Esophagus squamous epithelium (tissue), 4 donors: ENCODE measurements around the gene CNTN1.

Source experiments
- POLR2A ChIP-seq, 4 donors: fragments of 450-650 bp; IDR thresholded peaks; one replicate each; pipeline ENCODE4 v1.6.1; 2017; ENCODE audit warnings: antibody characterized with exemption in 4 of 4, mild to moderate bottlenecking in 4 of 4, moderate library complexity in 3 of 4
- TF ChIP-seq, protein P1 (sequence below), 6 experiments: fragments of 450-650 bp in 4 of 6; fragments of 200-600 bp in 2 of 6; sonication (generic) in 2 of 6; IDR thresholded peaks; one replicate each; pipeline ENCODE4 v1.5.1; 2016 to 2019; ENCODE audit warnings: antibody characterized with exemption in 6 of 6, mild to moderate bottlenecking in 4 of 6, moderate library complexity in 4 of 6

DNA sequence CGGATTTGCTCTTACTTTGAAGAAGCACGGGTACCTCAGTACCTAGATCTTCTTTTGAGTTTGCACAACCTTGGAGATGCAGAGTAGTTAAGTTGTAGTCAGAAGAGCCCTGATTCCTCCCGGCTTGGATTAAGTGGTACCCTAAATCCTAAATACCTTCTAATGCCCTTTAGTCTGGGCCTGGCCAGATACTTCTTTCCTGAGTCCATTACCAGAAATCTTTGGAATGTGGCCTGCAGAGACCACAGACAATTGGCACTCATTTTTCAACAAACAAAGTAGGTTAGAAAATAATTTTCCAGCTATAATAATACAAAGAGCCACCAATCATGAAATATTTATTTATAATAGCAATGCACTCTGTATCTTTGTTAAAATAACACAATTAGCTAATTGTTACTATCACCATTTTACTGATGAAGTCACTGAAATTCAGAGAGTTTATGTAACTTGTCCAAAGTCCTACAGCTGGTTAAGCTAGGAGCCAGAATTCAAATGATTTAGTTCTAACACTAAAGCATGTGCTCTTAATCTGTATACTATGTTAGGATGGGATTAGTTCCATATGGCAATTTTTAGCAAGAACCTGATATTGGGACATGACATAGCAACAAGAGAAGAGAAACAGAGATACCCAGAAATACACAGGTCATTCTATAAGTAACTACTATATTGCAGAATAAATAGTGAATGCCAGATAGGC is 363.8 kb downstream of the CNTN1 start:
- TF ChIP-seq, protein P1, sequence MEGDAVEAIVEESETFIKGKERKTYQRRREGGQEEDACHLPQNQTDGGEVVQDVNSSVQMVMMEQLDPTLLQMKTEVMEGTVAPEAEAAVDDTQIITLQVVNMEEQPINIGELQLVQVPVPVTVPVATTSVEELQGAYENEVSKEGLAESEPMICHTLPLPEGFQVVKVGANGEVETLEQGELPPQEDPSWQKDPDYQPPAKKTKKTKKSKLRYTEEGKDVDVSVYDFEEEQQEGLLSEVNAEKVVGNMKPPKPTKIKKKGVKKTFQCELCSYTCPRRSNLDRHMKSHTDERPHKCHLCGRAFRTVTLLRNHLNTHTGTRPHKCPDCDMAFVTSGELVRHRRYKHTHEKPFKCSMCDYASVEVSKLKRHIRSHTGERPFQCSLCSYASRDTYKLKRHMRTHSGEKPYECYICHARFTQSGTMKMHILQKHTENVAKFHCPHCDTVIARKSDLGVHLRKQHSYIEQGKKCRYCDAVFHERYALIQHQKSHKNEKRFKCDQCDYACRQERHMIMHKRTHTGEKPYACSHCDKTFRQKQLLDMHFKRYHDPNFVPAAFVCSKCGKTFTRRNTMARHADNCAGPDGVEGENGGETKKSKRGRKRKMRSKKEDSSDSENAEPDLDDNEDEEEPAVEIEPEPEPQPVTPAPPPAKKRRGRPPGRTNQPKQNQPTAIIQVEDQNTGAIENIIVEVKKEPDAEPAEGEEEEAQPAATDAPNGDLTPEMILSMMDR (IDR thresholded peaks at IDR 0.05): no peak
- no peak for TF ChIP-seq POLR2A (IDR thresholded peaks at IDR 0.05)
